ENCODE measurements around the gene LTA. TPM values are rescaled to one million over a fixed set of nuclear protein-coding genes. Genes with fewer than 3 reads are reported as not detected.

Gene LTA
- total and polyA plus RNA-seq, 2 donors (not counting 3 experiments of a cell fraction or from before 2014, with no cell fraction given), result 0.46 TPM; not detected in 1

DNA sequence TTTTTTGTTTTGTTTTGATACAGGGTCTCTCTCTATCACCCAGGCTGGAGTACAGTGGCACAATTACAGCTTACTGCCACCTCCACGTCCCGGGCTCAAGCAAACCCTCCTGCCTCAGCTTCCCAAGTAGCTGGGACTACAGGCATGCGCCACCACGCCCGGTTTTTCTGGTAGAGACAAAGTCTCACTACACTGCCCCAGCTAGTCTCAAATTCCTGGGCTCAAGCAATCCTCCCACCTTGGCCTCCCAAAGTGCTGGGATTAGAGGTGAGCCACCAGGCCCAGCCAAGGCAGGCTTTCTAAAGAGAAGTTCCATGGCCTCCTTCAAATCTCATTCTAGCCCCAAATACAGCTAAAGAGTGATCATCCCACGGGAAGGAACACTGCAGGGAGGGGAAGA, 38.1 kb upstream of the LTA start:
- Histone ChIP-seq H3K4me2 (ENCODE audit: insufficient read depth, low read length) (no peak overlapping the region), H3K27ac (ENCODE audit: insufficient read depth, low read depth, low read length) (no peak overlapping the region), H3K9me3 (replicated peaks; ENCODE audit: control insufficient read depth, insufficient read depth, low read length) (no peaks in the 10 kb centered on the region), H3K9me1 (replicated peaks; ENCODE audit: control insufficient read depth, extremely low read depth, insufficient read depth, low read length) (no peaks in the 10 kb centered on the region), H4K20me1 (replicated peaks; ENCODE audit: control insufficient read depth, extremely low read depth, insufficient read depth, low read length) (no peaks in the 10 kb centered on the region), H3K4me3 (replicated peaks in 1 of 3; ENCODE audit: insufficient read depth in 1 of 3, low read depth in 1 of 3, low read length in 3 of 3) (no peak overlapping the region), H3K9ac (replicated peaks; ENCODE audit: extremely low read depth, insufficient read depth, low read length) (no peak overlapping the region), H3K27me3 (ENCODE audit: control insufficient read depth in 2 of 2, insufficient read depth in 2 of 2, low read length in 2 of 2) (no peaks in the 10 kb centered on the region), H3K36me3 (ENCODE audit: control insufficient read depth in 2 of 2, extremely low read depth in 1 of 2, insufficient read depth in 2 of 2, low read length in 2 of 2) (peaks cover 42 to 68% of the 10 kb centered on the region in 2 experiments), H3K4me1 (ENCODE audit: control insufficient read depth, extremely low read depth, insufficient read depth, low read length) (peaks cover 6% of the 10 kb centered on the region), H3K79me2 (ENCODE audit: control insufficient read depth, insufficient read depth, low read length) (peaks cover 55% of the 10 kb centered on the region), H2AFZ (ENCODE audit: low read depth, low read length) (no peak overlapping the region)
- TF ChIP-seq POLR2A (IDR thresholded peaks at IDR 0.05; ENCODE audit: low read depth, low read length) (no peak), JUN (IDR thresholded peaks at IDR 0.05; ENCODE audit: borderline replicate concordance, insufficient read depth, insufficient read length, low read depth) (no peak), GATA2 (IDR thresholded peaks at IDR 0.05; ENCODE audit: insufficient read depth, insufficient read length, low read depth, low read length) (no peak), POLR2AphosphoS5 (IDR thresholded peaks at IDR 0.05; ENCODE audit: insufficient read depth, low read depth, low read length) (no peak), EZH2 (IDR thresholded peaks at IDR 0.05; ENCODE audit: borderline replicate concordance, low read depth, low read length, severe bottlenecking) (no peak), MYC (IDR thresholded peaks at IDR 0.05; ENCODE audit: low read depth, low read length) (no peak), FOS (IDR thresholded peaks at IDR 0.05; ENCODE audit: borderline replicate concordance, insufficient read depth, low read length) (no peak)
- TF ChIP-seq, protein P1, sequence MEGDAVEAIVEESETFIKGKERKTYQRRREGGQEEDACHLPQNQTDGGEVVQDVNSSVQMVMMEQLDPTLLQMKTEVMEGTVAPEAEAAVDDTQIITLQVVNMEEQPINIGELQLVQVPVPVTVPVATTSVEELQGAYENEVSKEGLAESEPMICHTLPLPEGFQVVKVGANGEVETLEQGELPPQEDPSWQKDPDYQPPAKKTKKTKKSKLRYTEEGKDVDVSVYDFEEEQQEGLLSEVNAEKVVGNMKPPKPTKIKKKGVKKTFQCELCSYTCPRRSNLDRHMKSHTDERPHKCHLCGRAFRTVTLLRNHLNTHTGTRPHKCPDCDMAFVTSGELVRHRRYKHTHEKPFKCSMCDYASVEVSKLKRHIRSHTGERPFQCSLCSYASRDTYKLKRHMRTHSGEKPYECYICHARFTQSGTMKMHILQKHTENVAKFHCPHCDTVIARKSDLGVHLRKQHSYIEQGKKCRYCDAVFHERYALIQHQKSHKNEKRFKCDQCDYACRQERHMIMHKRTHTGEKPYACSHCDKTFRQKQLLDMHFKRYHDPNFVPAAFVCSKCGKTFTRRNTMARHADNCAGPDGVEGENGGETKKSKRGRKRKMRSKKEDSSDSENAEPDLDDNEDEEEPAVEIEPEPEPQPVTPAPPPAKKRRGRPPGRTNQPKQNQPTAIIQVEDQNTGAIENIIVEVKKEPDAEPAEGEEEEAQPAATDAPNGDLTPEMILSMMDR (IDR thresholded peaks at IDR 0.05; ENCODE audit: extremely low read depth in 1 of 2, insufficient read depth in 1 of 2, low read depth in 1 of 2, low read length in 2 of 2), result no peak
- TF ChIP-seq, protein P2, sequence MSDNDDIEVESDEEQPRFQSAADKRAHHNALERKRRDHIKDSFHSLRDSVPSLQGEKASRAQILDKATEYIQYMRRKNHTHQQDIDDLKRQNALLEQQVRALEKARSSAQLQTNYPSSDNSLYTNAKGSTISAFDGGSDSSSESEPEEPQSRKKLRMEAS (IDR thresholded peaks at IDR 0.05; ENCODE audit: insufficient read depth, insufficient read length), result no peak
- DNase-seq (ENCODE audit: low read depth, low spot score) (no peak), FAIRE-seq (no peak)
- CTCF ChIA-PET, result no interaction called here
- TSS peak; percentile 2 for BruUV-seq (replicated peaks)
- dilution Hi-C loops (cut with MboI; ENCODE audit: extremely low pct_ligation_motif_present, low sequenced_read_pairs) (no loop called here), intact Hi-C loops (cut with micrococcal nuclease) (no loop called here)
- POLR2A ChIA-PET, result no interaction called here
